GM12891 (cell line): ENCODE data around the gene CKM.

ENCODE experiments used
- POLR2A ChIP-seq: IDR thresholded peaks from 2 replicates; pipeline ENCODE4 v1.6.1; 2011; ENCODE audit warnings: low read depth, low read length, control low read depth
- POLR2AphosphoS5 ChIP-seq: IDR thresholded peaks from 2 replicates; pipeline ENCODE4 v1.6.1; 2011; ENCODE audit warnings: low read depth, low read length, control low read depth
- TAF1 ChIP-seq: IDR thresholded peaks from 2 replicates; pipeline ENCODE4 v1.6.1; 2011; ENCODE audit warnings: low read depth, low read length, control low read depth

- no peak for TF ChIP-seq POLR2A
- no peak for TF ChIP-seq POLR2AphosphoS5
- TF ChIP-seq TAF1 = no peak
These were observed 25.1 kb upstream of the CKM start for GRCh38 chr19:45347570-45348366.
